ENCODE results near the gene SLC38A10. TPM values are rescaled to one million over a fixed set of nuclear protein-coding genes. Genes with fewer than 3 reads are reported as not detected.

Gene SLC38A10
- total RNA-seq, 1 donor from 2014 or later = 35.5 TPM

GRCh38 chr17:81249223-81250040 is 45.7 kb downstream of the SLC38A10 start:
- Histone ChIP-seq H3K36me3 (ENCODE audit: control insufficient read depth, insufficient read depth, low read length) (peaks cover 16% of the 10 kb centered on the region), H3K4me3 (ENCODE audit: low read depth, low read length) (no peak overlapping the region), H3K27me3 (ENCODE audit: control insufficient read depth, insufficient read depth, low read length) (no peaks in the 10 kb centered on the region)
- FAIRE-seq (peak; percentile 92), DNase-seq (ENCODE audit: low read depth) (no peak)
- TF ChIP-seq, protein P1, sequence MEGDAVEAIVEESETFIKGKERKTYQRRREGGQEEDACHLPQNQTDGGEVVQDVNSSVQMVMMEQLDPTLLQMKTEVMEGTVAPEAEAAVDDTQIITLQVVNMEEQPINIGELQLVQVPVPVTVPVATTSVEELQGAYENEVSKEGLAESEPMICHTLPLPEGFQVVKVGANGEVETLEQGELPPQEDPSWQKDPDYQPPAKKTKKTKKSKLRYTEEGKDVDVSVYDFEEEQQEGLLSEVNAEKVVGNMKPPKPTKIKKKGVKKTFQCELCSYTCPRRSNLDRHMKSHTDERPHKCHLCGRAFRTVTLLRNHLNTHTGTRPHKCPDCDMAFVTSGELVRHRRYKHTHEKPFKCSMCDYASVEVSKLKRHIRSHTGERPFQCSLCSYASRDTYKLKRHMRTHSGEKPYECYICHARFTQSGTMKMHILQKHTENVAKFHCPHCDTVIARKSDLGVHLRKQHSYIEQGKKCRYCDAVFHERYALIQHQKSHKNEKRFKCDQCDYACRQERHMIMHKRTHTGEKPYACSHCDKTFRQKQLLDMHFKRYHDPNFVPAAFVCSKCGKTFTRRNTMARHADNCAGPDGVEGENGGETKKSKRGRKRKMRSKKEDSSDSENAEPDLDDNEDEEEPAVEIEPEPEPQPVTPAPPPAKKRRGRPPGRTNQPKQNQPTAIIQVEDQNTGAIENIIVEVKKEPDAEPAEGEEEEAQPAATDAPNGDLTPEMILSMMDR (IDR thresholded peaks at IDR 0.05; ENCODE audit: insufficient read depth, low read length, severe bottlenecking) = no peak

GRCh38 chr17:81248649-81249048 is 46.5 kb downstream of the SLC38A10 start:
- H3K36me3 ChIP-seq (ENCODE audit: control insufficient read depth, insufficient read depth, low read length) = peaks cover 16% of the 10 kb centered on the region
- TF ChIP-seq, protein P1 (IDR thresholded peaks at IDR 0.05; ENCODE audit: insufficient read depth, low read length, severe bottlenecking) = no peak
- FAIRE-seq = no peak

DNA sequence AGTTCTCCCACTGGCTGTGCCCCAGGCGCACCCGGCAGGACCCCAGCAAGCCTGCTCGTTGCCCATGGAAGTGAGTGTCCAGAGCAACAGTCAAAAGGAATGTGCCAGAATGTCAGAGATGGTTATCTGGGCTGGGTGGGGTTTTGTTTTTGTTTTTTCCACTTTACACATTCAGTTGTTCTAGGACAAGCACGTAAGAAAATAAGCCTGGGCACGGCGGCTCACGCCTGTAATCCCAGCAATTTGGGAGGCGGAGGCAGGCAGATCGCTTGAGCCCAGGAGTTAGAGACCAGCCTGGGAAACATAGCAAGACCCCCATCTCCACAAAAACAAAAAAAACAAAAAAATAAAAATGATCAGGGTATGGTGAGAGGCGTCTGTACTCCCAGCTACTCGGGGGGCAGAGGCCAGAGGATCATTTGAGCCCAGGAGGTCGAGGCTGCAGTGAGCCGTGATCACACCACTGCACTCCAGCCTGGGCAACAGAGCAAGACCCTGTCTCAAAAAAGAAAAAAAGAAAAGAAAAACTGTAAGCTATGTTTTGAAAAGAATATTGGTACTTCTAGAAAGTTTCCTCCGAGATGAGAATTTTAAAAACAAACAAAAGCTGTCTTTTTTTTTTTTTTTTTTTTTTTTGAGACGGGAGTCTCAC is 47.6 kb downstream of the SLC38A10 start:
- DNase-seq (ENCODE audit: low read depth) = no peak
- peaks cover 12% of the 10 kb centered on the region for H3K36me3 ChIP-seq (ENCODE audit: control insufficient read depth, insufficient read depth, low read length)
- no peak for FAIRE-seq
- TF ChIP-seq, protein P1 (IDR thresholded peaks at IDR 0.05; ENCODE audit: insufficient read depth, low read length, severe bottlenecking) = no peak
- H3K4me3 ChIP-seq (ENCODE audit: low read depth, low read length) = no peak overlapping the region
- H3K27me3 ChIP-seq (ENCODE audit: control insufficient read depth, insufficient read depth, low read length) = no peaks in the 10 kb centered on the region

More at GRCh38 chr17:81248649-81249048, 46.5 kb downstream of the SLC38A10 start:
- H3K27me3 ChIP-seq (ENCODE audit: control insufficient read depth, insufficient read depth, low read length) = no peaks in the 10 kb centered on the region
- no peak overlapping the region for H3K4me3 ChIP-seq (ENCODE audit: low read depth, low read length)
- no peak for DNase-seq (ENCODE audit: low read depth)

GRCh38 chr17:81246679-81247338 is 48.3 kb downstream of the SLC38A10 start:
- H3K4me3 ChIP-seq (ENCODE audit: low read depth, low read length) = no peak overlapping the region
- TF ChIP-seq, protein P1 (IDR thresholded peaks at IDR 0.05; ENCODE audit: insufficient read depth, low read length, severe bottlenecking) = no peak
- no peaks in the 10 kb centered on the region for H3K27me3 ChIP-seq (ENCODE audit: control insufficient read depth, insufficient read depth, low read length)
- peaks cover 9% of the 10 kb centered on the region for H3K36me3 ChIP-seq (ENCODE audit: control insufficient read depth, insufficient read depth, low read length)
- DNase-seq (ENCODE audit: low read depth) = no peak
- no peak for FAIRE-seq

GRCh38 chr17:81246343-81246670 is 48.8 kb downstream of the SLC38A10 start:
- no peaks in the 10 kb centered on the region for H3K27me3 ChIP-seq (ENCODE audit: control insufficient read depth, insufficient read depth, low read length)
- TF ChIP-seq, protein P1 (IDR thresholded peaks at IDR 0.05; ENCODE audit: insufficient read depth, low read length, severe bottlenecking) = no peak
- H3K4me3 ChIP-seq (ENCODE audit: low read depth, low read length) = no peak overlapping the region
- no peak for FAIRE-seq
- DNase-seq (ENCODE audit: low read depth) = no peak
- peaks cover 11% of the 10 kb centered on the region for H3K36me3 ChIP-seq (ENCODE audit: control insufficient read depth, insufficient read depth, low read length)
